ENCODE measurements around the gene TARP.

DNA sequence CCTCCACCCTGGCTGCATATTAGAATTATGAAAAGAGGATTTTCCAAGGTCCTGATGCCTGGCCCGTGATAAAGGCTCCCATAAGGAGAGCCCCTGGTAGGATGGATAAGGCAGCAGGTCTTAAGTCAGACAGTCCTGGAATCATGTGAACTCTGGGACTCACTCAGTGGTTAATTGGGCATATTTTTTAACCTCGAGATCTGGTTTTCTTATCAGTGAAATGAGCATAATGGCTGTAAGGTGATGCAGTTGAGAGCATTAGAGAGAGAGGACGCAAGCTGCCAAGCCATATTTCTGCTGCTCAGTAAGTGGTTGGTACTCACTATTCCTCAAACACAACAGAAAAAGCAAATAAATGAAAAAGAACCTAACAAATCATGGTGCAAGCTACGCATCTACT is 37.8 kb downstream of the TARP start:
- TF ChIP-seq, protein P1, sequence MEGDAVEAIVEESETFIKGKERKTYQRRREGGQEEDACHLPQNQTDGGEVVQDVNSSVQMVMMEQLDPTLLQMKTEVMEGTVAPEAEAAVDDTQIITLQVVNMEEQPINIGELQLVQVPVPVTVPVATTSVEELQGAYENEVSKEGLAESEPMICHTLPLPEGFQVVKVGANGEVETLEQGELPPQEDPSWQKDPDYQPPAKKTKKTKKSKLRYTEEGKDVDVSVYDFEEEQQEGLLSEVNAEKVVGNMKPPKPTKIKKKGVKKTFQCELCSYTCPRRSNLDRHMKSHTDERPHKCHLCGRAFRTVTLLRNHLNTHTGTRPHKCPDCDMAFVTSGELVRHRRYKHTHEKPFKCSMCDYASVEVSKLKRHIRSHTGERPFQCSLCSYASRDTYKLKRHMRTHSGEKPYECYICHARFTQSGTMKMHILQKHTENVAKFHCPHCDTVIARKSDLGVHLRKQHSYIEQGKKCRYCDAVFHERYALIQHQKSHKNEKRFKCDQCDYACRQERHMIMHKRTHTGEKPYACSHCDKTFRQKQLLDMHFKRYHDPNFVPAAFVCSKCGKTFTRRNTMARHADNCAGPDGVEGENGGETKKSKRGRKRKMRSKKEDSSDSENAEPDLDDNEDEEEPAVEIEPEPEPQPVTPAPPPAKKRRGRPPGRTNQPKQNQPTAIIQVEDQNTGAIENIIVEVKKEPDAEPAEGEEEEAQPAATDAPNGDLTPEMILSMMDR (IDR thresholded peaks at IDR 0.05): no peak
- no peak for TF ChIP-seq POLR2A (IDR thresholded peaks at IDR 0.05)
- TF ChIP-seq EP300 (IDR thresholded peaks at IDR 0.05): no peak

Measured in ovary (tissue), 3 donors.